Naive thymus-derived CD8-positive, alpha-beta T cell (primary cell): Measurements from ENCODE around the gene SEPTIN11. TPM values are rescaled to one million over a fixed set of nuclear protein-coding genes. Genes with fewer than 3 reads are reported as not detected.

ENCODE experiments used
- ATAC-seq, 2 donors: fragments of 150-1000 bp; cut with Tn5 transposase in 1 of 2; sonication (Bioruptor Pico), chemical (Tn5 transposase) in 1 of 2; 1 replicate in 1 of 2; 2 replicates in 1 of 2; pipeline ENCODE4 v1.10.0; 2021; ENCODE audit warnings: mild to moderate bottlenecking in 2 of 2, moderate library complexity in 2 of 2
- POLR2A ChIA-PET: fragments of 350-600 bp; sonication (Branson Sonifier 250); formaldehyde crosslinking; loops from one replicate; lab custom pipeline; 2021; ENCODE audit warnings: antibody characterized with exemption; lab: Charles Lee
- DNase-seq, 10 donors: peaks; one replicate each; pipeline versions ENCODE4 v3.0.0 to v3.0.0-alpha.2; 2020 to 2022
- H3K27ac Mint-ChIP-seq, 10 donors: one replicate each; pipeline ENCODE4 v1.8.0; 2020 to 2022; ENCODE audit warnings: mild to moderate bottlenecking in 10 of 10, mixed read lengths in 10 of 10, moderate library complexity in 4 of 10, inconsistent platforms in 1 of 10
- H3K27me3 Mint-ChIP-seq, 5 donors: one replicate each; pipeline ENCODE4 v1.8.0; 2021 to 2022; ENCODE audit warnings: mixed read lengths in 5 of 5
- H3K36me3 Mint-ChIP-seq, 3 donors: one replicate each; pipeline ENCODE4 v1.8.0; 2020 to 2022; ENCODE audit warnings: mixed read lengths in 3 of 3, mild to moderate bottlenecking in 2 of 3, inconsistent platforms in 1 of 3
- H3K4me1 Mint-ChIP-seq, 4 donors: one replicate each; pipeline ENCODE4 v1.8.0; 2021 to 2022; ENCODE audit warnings: mixed read lengths in 4 of 4
- H3K4me3 Mint-ChIP-seq, 10 donors: one replicate each; pipeline ENCODE4 v1.8.0; 2020 to 2022; ENCODE audit warnings: mild to moderate bottlenecking in 10 of 10, mixed read lengths in 10 of 10, moderate library complexity in 6 of 10, inconsistent platforms in 1 of 10
- H3K9me3 Mint-ChIP-seq, 9 donors: one replicate each; pipeline ENCODE4 v1.8.0; 2020 to 2022; ENCODE audit warnings: mixed read lengths in 9 of 9, mild to moderate bottlenecking in 3 of 9, inconsistent platforms in 1 of 9, moderate library complexity in 1 of 9
- polyA plus RNA-seq, 3 donors: library from polyadenylated mRNA; unstranded; fragments of 300-500 nt; fragmentation: Illumina TruSeq; gene quantifications; one replicate each; pipeline ENCODE4 v1.2.3, GENCODE V29; 2021
- total RNA-seq, 8 experiments: library from RNA in 2 of 8; stranded (reverse) in 2 of 8; gene quantifications; one replicate each; pipeline ENCODE4 v1.2.3 and lab custom pipeline; 2021 to 2026

The SEPTIN11 gene
- total and polyA plus RNA-seq, 5 experiments from 2014 or later, result 44.8 to 56.7 (median 49.5) TPM

DNA sequence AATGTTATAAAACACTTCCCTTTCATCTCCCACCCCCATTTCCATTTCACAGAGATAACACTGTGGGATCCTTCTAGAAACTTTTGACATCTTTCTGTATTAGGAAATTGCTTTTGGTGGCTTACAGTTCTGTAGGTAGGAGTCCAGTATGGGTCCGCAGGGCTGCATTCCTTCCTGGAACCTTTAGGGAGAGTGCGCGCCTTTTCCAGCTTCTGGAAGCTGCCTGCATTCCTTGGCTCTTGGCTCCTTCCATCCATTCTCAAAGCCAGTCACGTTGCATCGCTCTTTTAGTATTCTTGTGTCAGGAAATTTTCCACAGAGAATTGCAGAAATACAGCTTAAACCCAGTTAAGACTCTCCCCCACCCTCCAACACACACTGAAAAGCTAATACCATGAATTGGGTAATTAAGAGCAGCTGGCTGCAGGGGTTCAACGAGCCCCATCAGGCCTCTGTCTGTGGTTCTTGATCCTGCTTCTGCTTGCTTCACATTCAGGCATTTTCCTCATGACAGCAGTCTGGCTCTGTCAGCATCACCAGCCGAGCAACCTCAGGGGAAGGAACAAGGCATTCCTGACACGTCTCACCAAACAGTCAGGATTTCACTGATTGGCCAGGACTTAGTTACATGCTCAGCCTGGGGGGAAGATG is 48.8 kb downstream of the SEPTIN11 start:
- POLR2A ChIA-PET, result interaction anchor here (0.8 to 5.6 kb wide), 2 partner anchors 8 to 9 kb away, joined by 3 to 49 read pairs; no protein-coding TSS in a partner anchor
- peaks cover 0 to 37% (median 30%) of the 10 kb centered on the region in 3 donors for H3K36me3 Mint-ChIP-seq
- H3K27ac Mint-ChIP-seq, result no peak overlapping the region
- H3K27me3 Mint-ChIP-seq, result no peaks in the 10 kb centered on the region
- H3K9me3 Mint-ChIP-seq, result no peaks in the 10 kb centered on the region
- no peak for DNase-seq
- H3K4me3 Mint-ChIP-seq, result no peak overlapping the region
- no peak for ATAC-seq
- peaks cover 20 to 52% (median 42%) of the 10 kb centered on the region in 4 donors for H3K4me1 Mint-ChIP-seq

Other genes with a start within 250 kb of the SEPTIN11 start
- gene SOWAHB, start 51.6 kb upstream of the SEPTIN11 start, total RNA-seq, result not detected
- not detected for gene SOWAHB, start 51.6 kb upstream of the SEPTIN11 start, polyA plus RNA-seq
- gene CCNI, start 126.2 kb downstream of the SEPTIN11 start, total RNA-seq, result 100 to 1,000 TPM; 309 to 315 TPM
- gene CCNI, start 126.2 kb downstream of the SEPTIN11 start, polyA plus RNA-seq, result 100 to 1,000 TPM; 304 to 350 (median 348) TPM
- gene CCNG2, start 207.5 kb downstream of the SEPTIN11 start, total RNA-seq, result 10 to 100 TPM; 36.3 to 38.1 TPM
- 10 to 100 TPM; 10.2 to 15.3 (median 13.7) TPM for gene CCNG2, start 207.5 kb downstream of the SEPTIN11 start, polyA plus RNA-seq